GM21515 (cell line): ENCODE data around the gene CCDC136.

Experiments
- ATAC-seq: cut with Tn5 transposase; IDR thresholded peaks from one replicate; pipeline ENCODE4 v1.9.1; 2021; ENCODE audit not compliant: unreplicated experiment

The CCDC136 gene

DNA sequence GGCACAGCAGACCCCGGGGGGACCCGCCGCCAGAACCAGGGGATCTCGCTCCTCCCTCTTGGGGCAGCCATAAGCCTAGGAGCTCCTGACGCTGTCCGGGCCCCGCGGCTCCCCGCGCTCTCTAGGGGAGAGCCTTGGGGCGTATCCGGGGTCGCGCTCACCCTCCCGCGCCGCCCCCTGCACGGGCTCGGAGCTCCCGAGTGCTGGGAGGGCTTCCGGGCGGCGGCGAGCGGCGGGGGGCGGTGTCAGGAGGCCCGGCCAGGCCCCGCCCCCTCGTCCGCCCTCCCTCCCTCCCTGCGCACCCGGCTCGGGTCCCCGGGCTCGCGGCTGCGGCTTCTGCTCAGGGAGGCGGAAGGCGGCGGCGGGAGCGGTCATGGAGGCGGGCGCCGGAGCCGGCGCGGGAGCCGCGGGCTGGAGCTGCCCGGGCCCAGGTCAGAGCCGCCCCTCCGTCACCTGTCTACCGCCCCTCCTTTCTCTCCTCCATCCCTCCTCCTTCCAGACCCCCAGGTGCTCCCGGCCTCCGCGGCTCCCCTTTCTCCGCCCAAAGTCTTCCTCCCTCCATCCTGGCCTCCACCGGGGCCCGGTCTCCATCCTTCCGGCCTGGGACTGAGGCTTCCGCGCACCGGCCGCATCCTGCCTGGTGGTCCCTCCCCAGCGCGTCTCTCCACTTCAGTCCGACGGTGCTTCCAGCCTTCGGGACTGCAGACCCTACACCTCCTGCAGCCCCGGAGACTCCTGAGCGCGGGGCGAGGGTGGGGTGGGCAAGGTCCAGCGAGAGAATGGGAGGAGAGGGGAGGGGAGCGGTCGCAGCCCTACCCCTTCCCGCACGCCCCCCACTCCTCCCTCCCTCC lies at the start of gene CCDC136:
Gene CCDC136, plus strand, starts transcription at position 848 of the 851 bp plus-strand sequence. CDS start 444 bp downstream, outside the sequence.
- ATAC-seq = peak; percentile 81

DNA sequence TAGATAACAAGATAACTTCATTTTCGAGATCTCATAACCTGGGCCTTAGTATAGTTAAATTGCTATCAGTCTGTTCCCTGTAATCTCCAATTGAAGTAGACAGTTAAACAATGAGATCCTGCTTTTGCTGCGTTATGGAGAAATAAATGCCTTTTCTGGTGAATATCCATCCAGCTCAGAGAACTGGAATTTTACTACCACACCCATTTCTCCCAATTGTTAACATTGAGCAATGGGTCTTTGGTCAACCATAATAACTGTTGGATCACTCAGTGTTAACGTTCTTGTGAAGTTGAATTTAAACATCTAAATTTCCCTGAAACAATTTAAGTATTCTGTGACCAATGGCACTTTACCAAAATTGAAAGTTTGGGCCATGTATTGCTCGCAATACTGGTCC lies 49.6 kb upstream of the CCDC136 start:
- ATAC-seq = no peak

DNA sequence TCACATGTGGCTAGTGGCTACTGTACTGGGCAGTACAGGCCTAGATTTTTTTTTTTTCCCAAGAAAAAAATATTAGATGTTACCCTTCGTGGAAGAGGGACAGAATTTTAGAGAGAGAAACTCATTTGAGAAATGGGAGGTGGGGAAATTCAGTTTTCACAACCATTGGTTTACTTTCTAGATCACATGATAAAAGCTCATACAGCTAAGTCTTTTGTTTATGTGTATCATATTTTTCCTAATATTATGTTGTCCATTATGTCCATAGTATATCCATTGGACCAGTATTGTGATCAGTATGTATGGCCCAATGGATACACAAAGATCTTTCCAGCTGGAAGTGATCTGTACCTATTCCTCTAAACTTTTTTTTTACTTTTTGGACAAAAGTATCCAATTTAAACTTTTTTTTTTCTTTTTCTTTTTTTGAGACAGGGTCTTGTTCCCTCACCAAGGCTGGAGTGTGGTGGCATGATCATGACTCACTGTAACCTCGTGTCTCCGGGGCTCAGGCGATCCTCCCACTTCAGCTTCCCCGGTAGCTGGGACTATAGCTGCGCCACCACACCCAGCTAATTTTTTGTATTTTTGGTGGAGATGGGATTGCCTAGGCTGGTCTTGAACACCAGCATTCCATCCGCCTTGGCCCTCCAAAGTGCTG lies 48.5 kb upstream of the CCDC136 start:
- no peak for ATAC-seq

DNA sequence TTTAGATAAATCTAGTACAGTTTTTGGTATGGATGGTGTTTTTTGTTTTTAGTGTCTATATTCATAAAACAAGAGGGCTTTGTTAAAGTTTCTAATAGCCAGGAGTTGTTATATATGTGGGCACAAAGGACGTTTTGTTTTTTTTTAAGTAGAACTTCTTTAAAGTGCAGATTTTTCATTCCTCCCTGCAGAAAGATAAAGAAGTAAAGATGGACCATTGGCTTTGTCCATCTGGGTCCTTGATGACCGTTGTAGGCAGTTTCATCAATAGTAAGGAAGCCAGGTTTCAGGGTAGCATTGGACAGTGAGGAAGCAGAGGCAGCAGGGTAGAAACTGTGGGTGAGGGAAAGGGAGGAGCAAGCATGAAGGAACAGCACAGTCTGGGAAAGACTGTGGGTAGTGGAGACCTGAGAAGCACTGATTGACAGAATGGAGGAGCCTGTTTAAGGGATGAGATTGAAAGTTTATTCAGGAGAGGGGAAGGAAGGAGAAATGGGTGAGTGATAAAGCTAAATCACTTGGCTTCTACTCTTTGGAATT lies 47.3 kb upstream of the CCDC136 start:
- no peak for ATAC-seq

DNA sequence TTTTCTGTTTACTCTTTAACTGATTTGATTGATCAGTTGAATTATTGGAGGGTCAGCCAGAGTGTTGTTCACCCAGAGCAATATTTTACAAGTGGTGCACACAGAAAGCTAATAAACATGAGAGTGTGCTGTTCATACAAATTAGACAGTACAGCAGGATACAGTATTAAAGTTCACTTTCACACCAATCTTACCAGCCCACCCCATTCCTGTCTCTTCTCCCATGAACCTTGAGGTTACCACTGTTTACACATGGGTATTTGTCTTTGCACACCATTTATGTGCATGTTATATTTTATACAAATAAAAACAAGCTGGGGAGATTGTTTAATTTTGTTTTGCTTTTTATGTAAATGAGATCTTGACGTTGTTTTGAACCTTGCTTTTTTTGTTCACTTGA lies 46.1 kb upstream of the CCDC136 start:
- ATAC-seq = no peak

DNA sequence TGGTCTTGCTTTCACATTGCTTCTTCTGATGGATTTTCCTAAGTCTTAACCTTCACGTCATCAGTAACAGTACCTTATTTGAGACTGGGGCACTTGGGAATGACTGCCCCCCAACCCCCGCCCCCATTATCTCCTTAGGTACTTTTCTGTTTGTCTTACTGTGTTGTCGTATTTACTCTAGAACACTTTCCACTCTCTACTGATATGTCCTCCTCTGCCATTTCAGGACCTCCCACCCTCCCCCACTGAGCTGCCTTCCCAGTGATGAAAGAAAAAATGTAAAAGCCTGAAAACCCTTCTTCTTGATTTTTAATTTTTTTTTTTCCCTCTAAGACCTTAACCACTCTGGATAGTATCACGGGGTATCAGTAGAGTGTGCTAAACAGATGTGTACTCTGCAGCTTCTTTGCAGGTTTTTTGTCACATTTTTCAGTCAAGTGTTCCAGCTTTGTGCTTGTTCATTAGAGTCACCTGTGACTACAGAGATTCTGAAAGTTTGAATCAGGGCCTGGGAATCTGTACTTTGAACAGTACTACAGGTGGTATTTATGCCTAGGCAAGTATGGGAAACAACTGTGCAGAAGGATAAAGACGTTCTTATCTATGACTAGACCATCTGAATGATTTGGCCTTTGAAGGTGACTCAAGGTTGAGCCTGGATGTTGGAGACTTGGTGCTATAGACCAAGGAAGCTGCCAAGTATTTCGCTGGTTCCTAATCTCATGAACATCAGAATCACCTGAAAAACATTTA lies 44.3 kb upstream of the CCDC136 start:
- ATAC-seq = no peak

DNA sequence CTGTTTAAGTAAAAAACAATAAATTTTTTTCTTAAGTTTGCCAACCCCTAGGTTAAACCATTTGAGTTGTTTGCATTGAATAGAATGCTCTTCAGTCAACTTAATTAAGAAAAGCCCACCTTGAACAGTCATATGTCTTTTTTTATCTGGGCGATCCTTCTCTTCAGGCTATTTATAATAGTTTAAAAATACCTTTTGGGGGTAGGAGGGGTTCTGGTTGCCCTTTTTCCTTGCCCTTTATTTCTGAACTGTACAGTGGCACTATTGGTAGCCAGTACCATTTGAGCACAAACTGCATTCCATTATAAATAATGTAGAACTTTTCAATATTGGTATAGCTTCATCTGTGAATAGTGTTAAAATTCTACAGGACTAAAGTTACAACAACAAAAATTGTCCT lies 39.5 kb upstream of the CCDC136 start:
- ATAC-seq = no peak

DNA sequence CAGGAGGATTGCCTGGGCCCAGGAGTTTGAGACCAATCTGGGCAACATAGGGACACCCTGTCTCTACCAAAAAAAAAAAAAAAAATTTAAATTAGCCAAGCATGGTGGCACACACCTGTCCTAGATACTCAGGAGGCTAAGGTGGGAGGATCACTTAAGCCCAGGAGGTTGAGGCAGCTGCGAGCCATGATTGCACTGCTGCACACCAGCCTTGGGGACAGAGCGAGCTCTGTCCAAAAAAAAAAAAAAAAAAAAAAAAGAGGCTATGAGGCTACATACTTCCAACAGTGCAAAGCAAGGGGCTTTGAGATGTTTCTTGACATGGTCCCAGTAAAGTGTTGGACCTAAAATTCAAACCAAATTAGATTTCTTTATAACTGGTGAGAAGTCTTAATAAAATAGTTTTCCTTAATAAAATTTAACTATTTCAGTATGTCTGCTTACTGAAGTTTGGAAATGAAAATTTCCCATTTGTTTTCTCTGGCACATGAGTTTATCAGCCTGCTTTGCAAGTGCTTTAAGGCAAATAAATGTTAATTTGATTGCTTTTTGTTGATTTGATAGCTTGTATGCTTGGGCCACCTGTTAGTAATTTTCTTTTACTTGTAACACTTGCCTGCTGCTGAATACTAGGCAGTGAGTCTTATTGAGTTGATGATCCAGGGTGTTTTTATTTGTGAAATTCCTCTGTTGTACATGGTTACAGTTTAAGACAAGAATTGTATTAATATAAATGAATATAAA lies 36.5 kb upstream of the CCDC136 start:
- ATAC-seq = no peak

DNA sequence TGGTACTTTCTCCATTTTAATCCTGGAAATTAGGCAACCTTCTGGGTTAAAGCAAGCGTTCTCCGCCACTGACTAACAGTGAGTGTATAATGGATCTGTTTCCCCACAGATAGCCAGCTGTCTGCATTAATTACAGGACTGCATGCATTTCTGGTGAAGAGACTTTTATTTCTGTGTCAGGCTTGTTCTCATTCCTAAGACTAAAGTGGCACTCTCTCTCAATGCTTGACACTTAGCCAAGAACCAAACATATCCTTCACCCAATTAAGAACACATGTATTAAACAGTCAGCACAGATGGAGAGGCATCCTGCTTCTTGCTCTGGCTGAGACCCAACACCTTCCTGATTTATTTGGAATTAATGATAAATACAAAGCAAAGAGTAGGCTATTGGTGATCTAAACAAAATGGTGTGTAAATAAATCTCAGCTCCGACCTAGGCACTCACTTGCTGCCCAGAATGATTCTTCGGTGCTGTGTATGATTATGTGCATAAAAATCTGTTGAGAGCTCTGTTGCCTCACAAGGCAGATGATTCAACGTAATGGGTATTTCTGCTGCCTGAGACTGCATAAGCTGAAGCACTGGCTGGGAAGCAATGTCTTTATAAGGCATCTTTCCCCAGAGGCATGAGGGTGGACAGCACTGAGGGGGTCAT lies 35.8 kb upstream of the CCDC136 start:
- no peak for ATAC-seq

DNA sequence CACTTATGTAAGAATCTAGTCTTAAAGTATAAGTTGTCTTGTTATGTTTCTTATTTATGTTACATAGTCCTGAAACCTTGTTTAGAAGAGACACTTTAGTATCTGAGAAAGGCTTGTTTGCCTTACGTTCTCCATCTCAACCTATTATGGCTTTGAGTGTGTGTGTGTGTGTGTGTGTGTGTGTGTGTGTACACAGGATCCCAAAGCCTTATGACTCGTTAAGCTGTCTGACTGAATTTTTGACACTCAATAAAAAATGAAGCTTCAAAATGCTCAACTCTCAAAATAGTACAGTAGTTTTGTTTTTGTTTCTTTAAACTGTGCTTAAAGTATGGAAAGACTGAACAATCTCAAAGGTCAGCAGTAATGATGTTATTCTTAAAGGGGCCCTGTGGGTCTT lies 34.6 kb upstream of the CCDC136 start:
- no peak for ATAC-seq

DNA sequence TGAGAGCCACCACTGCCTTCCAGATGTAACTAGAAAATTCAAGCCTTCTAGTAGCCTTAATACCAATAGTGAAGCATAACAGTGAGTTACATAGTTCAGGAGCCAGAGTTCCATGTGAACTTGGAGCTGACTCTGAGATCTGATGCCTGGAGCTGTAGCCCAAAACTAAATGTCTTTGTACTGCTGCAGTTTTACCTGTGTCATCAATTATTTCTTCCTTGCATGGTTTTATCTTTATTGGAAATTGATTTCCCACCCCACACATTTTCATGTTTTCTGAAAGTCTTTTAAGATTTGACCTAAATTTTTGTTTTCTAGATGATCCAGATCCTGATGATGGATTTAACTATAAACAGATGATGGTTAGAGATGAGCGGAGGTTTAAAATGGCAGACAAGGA lies 33.2 kb upstream of the CCDC136 start:
- no peak for ATAC-seq

DNA sequence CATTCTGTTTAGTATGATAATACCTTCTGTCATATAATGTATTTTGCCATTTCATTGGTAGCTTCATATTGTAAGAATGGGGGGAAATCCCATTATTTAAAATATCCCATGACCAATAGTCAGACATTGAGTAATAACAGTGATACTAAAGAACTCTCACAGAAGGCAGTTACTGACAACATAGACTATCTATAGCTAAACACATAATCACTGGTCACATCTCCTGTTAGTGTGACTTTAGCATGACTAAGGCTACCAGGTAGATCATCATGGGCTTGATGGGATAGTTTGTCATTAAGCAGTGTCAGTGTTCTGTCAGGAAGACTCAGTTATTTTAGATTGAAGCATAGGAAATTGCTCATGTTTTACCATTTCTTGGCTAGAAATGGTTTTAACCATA lies 32.5 kb upstream of the CCDC136 start:
- no peak for ATAC-seq

DNA sequence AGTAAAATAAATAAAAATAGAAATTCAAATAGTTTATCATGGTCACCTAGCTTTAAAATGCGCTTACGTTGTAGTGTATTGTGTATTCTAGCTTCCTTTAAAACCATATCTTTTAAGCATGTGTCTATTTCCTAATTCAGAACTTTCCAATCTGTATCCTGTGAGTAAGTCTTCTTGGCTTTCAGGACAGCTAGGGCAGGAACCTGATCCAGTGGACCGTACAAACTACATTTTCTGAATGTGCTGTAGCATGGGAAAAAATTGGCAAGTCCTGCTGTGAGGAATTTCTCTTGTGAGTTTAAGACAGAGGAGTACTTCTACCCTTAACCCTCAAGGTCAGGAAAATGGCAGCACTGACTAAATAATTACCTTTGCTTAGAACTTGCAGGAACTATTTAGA lies 28.2 kb upstream of the CCDC136 start:
- ATAC-seq = no peak

DNA sequence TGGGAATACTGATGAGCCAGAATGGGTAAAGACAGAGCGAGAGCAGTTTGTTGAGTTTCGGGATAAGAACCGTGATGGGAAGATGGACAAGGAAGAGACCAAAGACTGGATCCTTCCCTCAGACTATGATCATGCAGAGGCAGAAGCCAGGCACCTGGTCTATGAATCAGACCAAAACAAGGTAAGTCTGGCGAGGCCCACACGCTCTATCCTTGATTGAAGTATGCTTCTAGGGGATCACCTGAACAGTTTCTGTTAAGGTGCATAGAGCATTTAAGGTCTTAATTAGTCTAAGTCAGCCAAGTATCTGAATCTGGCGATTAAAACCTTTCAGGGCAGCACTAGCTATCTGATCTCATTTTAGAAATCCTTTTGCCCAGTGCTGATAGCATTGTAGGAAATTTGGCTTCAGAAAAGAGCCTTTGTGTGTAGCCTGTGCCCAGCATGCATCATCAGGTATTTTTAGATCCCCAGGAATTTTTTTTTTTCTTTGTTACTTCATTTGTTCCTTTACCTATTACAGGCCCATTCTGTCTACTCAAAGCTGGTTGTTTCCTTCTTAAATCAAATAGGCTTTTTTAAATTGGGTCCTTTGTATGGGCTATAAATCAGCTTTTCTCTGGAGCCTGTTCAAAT lies 24.2 kb upstream of the CCDC136 start:
- no peak for ATAC-seq

DNA sequence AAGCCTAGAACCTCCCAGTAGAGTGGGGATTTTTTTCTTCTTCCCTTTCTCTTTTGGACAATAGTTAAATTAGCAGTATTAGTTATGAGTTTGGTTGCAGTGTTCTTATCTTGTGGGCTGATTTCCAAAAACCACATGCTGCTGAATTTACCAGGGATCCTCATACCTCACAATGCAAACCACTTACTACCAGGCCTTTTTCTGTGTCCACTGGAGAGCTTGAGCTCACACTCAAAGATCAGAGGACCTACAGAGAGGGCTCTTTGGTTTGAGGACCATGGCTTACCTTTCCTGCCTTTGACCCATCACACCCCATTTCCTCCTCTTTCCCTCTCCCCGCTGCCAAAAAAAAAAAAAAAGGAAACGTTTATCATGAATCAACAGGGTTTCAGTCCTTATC lies 21.5 kb upstream of the CCDC136 start:
- ATAC-seq = no peak

DNA sequence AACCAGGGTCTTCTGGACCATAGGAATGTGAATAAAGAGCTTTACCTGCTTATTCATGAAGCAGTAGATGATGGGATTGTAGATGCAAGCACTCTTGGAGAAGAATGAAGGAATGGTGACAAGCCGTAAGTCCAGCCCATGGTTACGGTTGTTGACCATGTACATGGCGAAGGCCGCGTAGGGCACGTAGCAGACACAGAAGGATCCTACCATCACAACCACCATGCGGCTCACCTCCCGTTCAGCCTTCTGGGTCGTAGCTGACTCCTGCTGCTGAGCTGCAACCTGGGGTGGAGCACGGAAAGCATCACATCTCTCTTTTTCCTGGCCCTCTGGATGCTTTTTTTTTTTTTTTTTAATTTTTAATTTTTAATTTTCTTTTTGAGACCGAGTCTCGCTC lies 18.2 kb upstream of the CCDC136 start:
- no peak for ATAC-seq

DNA sequence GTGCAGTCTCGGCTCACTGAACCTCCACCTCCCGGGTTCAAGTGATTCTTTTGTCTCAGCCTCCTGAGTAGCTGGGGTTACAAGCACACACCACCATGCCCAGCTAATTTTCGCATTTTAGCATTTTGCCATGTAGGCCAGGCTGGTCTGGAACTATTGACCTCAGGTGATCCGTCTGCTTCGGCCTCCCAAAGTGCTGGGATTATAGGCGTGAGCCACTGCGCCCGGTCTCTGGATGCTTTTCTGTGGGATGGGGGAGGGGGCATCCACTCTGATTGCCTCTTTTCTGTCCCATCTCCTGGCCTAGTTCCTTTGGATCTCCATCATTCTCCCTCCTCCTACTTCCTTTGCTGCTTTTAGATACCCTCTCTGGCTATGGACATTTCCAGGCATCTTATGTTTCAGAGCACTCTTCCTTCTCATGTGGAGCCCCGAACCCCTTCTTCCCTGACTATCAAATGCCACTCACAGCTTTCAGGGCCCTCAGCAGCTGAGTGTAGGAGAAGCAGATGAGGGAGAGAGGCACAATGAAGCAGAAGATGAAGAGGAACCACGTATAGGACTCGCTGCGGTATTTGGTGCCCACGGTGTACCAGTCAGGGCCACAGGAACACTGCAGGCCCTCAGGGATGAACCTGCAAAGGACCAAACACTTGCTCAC lies 17.6 kb upstream of the CCDC136 start:
- ATAC-seq = no peak

DNA sequence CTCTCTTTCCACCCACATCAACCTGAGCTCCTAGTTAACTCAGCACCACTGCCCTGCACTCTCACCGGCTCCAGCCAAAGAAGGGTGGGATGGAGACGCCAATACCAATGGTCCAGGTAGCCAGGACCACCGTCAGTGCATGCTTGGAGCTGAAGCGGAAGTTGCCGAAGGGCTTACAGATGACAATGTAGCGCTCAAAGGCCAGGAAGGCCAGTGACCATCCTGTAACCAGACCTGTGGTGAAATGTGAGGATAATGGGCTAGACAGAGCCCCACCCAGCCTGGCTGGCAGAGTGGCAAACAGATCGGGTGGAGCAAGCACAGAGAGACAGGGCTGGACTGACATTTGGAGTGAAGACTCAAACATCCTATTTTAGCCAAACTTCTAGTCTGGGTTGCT lies 16.8 kb upstream of the CCDC136 start:
- ATAC-seq = no peak

DNA sequence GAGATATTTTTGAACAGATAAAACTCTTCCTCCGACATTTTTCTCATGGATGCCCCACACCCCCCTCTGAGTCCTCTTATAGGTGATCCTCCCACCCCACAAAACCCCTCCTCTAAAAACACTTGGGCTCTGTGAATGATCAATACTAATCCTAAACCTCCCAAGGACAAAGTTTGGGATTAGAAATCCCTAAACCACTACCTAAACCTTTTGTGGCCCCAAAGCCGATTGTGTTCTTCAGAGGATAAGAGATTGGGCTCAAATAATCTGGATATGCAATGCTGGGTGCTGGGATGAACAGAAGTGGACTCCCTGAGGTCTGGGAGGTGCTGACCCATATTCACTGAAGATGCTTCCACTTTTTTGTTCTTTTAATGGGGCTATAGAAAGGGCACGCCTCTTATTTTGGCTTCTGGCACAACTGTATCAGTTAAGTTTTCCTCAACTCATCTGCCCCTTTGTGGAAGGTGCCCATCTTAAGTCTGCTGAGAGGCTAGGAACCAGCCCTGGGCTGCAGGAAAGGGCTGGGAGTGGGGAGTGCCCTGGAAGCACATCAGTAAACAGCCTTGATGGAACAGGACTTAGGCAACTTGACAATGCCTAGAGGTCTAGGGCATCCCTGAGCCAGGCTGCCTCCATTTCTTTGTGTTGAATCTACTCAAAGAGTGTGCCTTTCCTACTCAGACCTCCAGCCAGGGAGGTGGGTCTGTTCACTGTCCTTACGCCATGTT lies 15.9 kb upstream of the CCDC136 start, which contains the start of gene OPN1SW:
Gene OPN1SW, minus strand, starts transcription at position 51 of the 731 bp plus-strand sequence. Its CDS starts 13 bp downstream, at position 38.
- ATAC-seq = no peak
